Thyroid gland (tissue), 4 donors: ENCODE data around the gene PLEKHB2.

Experiments used
- POLR2A ChIP-seq, 2 donors: fragments of 450-650 bp; IDR thresholded peaks; one replicate each; pipeline ENCODE4 v1.6.1; 2017; ENCODE audit warnings: antibody characterized with exemption in 2 of 2, mild to moderate bottlenecking in 2 of 2, moderate library complexity in 1 of 2
- TF ChIP-seq, protein P1 (sequence below), 6 experiments: fragments of 200-600 bp in 3 of 6; fragments of 450-650 bp in 3 of 6; sonication (generic) in 3 of 6; IDR thresholded peaks; one replicate each; pipeline ENCODE4 v1.5.1; 2016 to 2019; ENCODE audit warnings: antibody characterized with exemption in 6 of 6, mild to moderate bottlenecking in 2 of 6, inconsistent platforms in 1 of 6, moderate library complexity in 1 of 6

DNA sequence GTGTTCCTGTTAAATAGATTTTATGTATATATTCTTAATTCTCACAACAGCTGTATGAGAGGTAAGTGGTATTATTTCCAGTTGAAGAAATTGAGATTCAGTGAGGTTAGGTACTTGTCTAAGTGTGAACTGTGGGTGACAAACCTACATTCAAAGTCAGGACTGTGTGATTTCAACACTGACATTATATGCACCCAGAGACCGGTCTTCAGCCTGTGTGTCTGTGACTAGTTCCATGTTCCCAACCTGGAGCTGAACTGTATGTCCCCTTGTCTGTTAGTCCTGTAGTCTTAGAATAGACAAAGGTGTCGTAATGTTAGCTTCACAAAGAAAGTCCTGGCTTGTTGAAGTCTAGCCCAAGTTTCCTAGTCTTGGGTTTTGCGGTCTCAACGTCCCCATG is 17.4 kb downstream of the PLEKHB2 start:
- TF ChIP-seq POLR2A (IDR thresholded peaks at IDR 0.05), result no peak
- TF ChIP-seq, protein P1, sequence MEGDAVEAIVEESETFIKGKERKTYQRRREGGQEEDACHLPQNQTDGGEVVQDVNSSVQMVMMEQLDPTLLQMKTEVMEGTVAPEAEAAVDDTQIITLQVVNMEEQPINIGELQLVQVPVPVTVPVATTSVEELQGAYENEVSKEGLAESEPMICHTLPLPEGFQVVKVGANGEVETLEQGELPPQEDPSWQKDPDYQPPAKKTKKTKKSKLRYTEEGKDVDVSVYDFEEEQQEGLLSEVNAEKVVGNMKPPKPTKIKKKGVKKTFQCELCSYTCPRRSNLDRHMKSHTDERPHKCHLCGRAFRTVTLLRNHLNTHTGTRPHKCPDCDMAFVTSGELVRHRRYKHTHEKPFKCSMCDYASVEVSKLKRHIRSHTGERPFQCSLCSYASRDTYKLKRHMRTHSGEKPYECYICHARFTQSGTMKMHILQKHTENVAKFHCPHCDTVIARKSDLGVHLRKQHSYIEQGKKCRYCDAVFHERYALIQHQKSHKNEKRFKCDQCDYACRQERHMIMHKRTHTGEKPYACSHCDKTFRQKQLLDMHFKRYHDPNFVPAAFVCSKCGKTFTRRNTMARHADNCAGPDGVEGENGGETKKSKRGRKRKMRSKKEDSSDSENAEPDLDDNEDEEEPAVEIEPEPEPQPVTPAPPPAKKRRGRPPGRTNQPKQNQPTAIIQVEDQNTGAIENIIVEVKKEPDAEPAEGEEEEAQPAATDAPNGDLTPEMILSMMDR (IDR thresholded peaks at IDR 0.05), result no peak
